Upper lobe of left lung (tissue), 6 donors: Measurements from ENCODE around the gene FNDC3B. TPM values are rescaled to one million over a fixed set of nuclear protein-coding genes. Genes with fewer than 3 reads are reported as not detected.
A peak's percentile ranks its signal among the peaks of the same experiment; 100 is the strongest.

ENCODE experiments used
- ATAC-seq, 2 donors: fragments of 200-7000 bp; cut with Tn5 transposase; one replicate each; pipeline ENCODE4 v1.9.1; 2022; ENCODE audit warnings: mild to moderate bottlenecking in 2 of 2, moderate library complexity in 2 of 2; ENCODE audit not compliant: low FRiP score in 2 of 2
- DNase-seq, 2 donors: peaks; one replicate each; pipeline ENCODE4 v3.0.0-alpha.2; 2019 to 2020
- H3K27ac ChIP-seq, 4 donors: fragments of 200-600 bp; sonication (generic); one replicate each; pipeline ENCODE4 v1.5.1; 2016 to 2019
- H3K27me3 ChIP-seq, 4 donors: fragments of 200-600 bp; sonication (generic); one replicate each; pipeline ENCODE4 v1.5.1; 2017 to 2019
- H3K36me3 ChIP-seq, 4 donors: fragments of 200-600 bp; sonication (generic); one replicate each; pipeline ENCODE4 v1.5.1; 2016 to 2019
- H3K4me1 ChIP-seq, 4 donors: fragments of 200-600 bp; sonication (generic); one replicate each; pipeline ENCODE4 v1.5.1; 2018 to 2019
- H3K4me3 ChIP-seq, 4 donors: fragments of 200-600 bp; sonication (generic); one replicate each; pipeline ENCODE4 v1.5.1; 2017 to 2019; ENCODE audit warnings: mild to moderate bottlenecking in 2 of 4, moderate library complexity in 1 of 4
- H3K9me3 ChIP-seq, 4 donors: fragments of 200-600 bp; sonication (generic); one replicate each; pipeline ENCODE4 v1.5.1; 2018 to 2019
- EP300 ChIP-seq, 4 donors: sonication (generic); formaldehyde crosslinking; IDR thresholded peaks; one replicate each; pipeline ENCODE4 v1.5.1; 2017; ENCODE audit warnings: antibody characterized with exemption in 4 of 4, control low read depth in 2 of 4
- POLR2A ChIP-seq, 4 donors: fragments of 450-650 bp; IDR thresholded peaks; one replicate each; pipeline ENCODE4 v1.5.1; 2016 to 2017; ENCODE audit warnings: antibody characterized with exemption in 4 of 4, mild to moderate bottlenecking in 2 of 4
- POLR2AphosphoS5 ChIP-seq, 2 donors: sonication (generic); formaldehyde crosslinking; IDR thresholded peaks; one replicate each; pipeline ENCODE4 v1.5.1; 2017; ENCODE audit warnings: antibody characterized with exemption in 2 of 2
- WGBS, 2 donors: methylation state at CpG; one replicate each; pipeline ENCODE4 v1.1.5; 2017 to 2018; 5-methylcytosine and 5-hydroxymethylcytosine counted together
- total RNA-seq, 6 donors: library from RNA; depleted of rRNA in 4 of 6; stranded (reverse); fragments of >200 nt in 4 of 6; gene quantifications; one replicate each; pipeline versions ENCODE4 v1.1.0 to v1.2.1, GENCODE V29; 2016 to 2021
- TF ChIP-seq, protein P1 (sequence below), 6 experiments: fragments of 450-650 bp in 4 of 6; fragments of 200-600 bp in 2 of 6; sonication (generic) in 2 of 6; IDR thresholded peaks; one replicate each; pipeline ENCODE4 v1.5.1; 2016 to 2019; ENCODE audit warnings: antibody characterized with exemption in 6 of 6
- donor health status: DM: no; HTN: no; CAD: no; lungs with moderate emphysema.
- donor health status: DM: no; HTN: yes; CAD: no; lungs with severe emphysema.

Gene FNDC3B
- total RNA-seq, 6 donors from 2014 or later, result 73.3 to 167 (median 119) TPM

DNA sequence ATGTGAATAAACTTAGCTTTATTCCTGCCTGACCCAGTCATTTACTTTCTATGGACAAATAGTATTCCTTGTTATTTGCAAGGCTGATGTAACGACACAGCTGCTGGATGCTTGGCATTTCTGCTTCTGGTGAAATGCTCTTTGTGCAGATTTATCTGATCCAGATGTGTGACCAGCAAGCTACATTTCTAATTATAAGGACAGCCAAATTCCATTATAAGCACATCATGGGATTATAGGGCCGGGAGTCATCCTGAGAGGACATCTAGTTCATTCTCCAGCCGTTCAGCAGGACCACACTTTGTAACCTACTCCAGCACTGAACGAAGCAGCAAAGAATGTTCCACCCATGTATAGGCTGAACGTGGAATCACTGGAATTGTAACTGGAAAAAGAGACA is 42.9 kb downstream of the FNDC3B start:
- no peak for DNase-seq
- Histone ChIP-seq H3K27me3 (no peaks in the 10 kb centered on the region), H3K27ac (peak overlapping the region in 3 of 4 donors; percentile 33 to 52 (median 40)), H3K36me3 (no peaks in the 10 kb centered on the region), H3K9me3 (no peaks in the 10 kb centered on the region), H3K4me3 (no peak overlapping the region), H3K4me1 (peaks cover 3 to 11% (median 5%) of the 10 kb centered on the region in 4 donors)
- peak in 1 of 2 donors; percentile 93 for ATAC-seq
- TF ChIP-seq POLR2AphosphoS5 (IDR thresholded peaks at IDR 0.05) (peak in 1 of 2 donors; percentile 15), EP300 (IDR thresholded peaks at IDR 0.05) (peak in 1 of 4 donors; percentile 31), POLR2A (IDR thresholded peaks at IDR 0.05) (no peak)
- 70 to 81% methylated on average over 5 of the region's 5 CpGs for WGBS, 2 donors

GRCh38 chr3:172082820-172083513 is 43.6 kb downstream of the FNDC3B start:
- Histone ChIP-seq H3K27me3 (no peaks in the 10 kb centered on the region), H3K27ac (peak overlapping the region in 3 of 4 donors; percentile 33 to 52 (median 40)), H3K4me3 (no peak overlapping the region), H3K4me1 (peaks cover 7 to 18% (median 12%) of the 10 kb centered on the region in 4 donors), H3K9me3 (no peaks in the 10 kb centered on the region), H3K36me3 (no peaks in the 10 kb centered on the region)
- WGBS, 2 donors, result 96 to 97% methylated on average over 5 of the region's 5 CpGs
- no peak for DNase-seq
- peak in 1 of 2 donors; percentile 22 for ATAC-seq
- TF ChIP-seq EP300 (IDR thresholded peaks at IDR 0.05) (no peak), POLR2A (IDR thresholded peaks at IDR 0.05) (no peak), POLR2AphosphoS5 (IDR thresholded peaks at IDR 0.05) (no peak)
- TF ChIP-seq, protein P1, sequence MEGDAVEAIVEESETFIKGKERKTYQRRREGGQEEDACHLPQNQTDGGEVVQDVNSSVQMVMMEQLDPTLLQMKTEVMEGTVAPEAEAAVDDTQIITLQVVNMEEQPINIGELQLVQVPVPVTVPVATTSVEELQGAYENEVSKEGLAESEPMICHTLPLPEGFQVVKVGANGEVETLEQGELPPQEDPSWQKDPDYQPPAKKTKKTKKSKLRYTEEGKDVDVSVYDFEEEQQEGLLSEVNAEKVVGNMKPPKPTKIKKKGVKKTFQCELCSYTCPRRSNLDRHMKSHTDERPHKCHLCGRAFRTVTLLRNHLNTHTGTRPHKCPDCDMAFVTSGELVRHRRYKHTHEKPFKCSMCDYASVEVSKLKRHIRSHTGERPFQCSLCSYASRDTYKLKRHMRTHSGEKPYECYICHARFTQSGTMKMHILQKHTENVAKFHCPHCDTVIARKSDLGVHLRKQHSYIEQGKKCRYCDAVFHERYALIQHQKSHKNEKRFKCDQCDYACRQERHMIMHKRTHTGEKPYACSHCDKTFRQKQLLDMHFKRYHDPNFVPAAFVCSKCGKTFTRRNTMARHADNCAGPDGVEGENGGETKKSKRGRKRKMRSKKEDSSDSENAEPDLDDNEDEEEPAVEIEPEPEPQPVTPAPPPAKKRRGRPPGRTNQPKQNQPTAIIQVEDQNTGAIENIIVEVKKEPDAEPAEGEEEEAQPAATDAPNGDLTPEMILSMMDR (IDR thresholded peaks at IDR 0.05), result no peak

DNA sequence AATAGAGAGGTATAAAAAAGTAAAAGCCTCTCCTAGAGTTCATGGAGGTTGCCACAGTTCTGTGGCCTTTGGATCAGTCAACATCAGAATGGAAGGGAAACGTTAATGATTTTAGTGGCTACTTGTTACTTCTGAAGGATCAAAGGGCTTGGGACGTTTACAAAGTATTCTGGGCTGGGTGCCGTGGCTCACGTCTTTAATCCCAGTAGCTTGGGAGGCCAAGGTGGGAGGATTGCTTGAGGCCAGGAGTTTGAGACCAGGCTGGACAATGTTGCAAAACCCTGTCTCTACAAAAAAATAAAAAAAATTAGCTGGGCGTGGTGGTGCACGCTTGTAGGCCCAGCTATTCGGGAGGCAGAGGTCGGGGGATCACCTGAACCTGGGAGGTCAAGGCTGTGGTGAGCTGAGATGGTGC is 44.6 kb downstream of the FNDC3B start:
- Histone ChIP-seq H3K27me3 (no peaks in the 10 kb centered on the region), H3K9me3 (no peaks in the 10 kb centered on the region), H3K4me1 (peaks cover 12 to 21% (median 16%) of the 10 kb centered on the region in 4 donors), H3K4me3 (no peak overlapping the region), H3K36me3 (no peaks in the 10 kb centered on the region), H3K27ac (no peak overlapping the region)
- ATAC-seq (no peak), DNase-seq (no peak)
- 90 to 94% methylated on average over 8 of the region's 8 CpGs for WGBS, 2 donors
- TF ChIP-seq POLR2AphosphoS5 (IDR thresholded peaks at IDR 0.05), result no peak
- TF ChIP-seq, protein P1 (IDR thresholded peaks at IDR 0.05), result no peak
- TF ChIP-seq POLR2A (IDR thresholded peaks at IDR 0.05), result no peak
- no peak for TF ChIP-seq EP300 (IDR thresholded peaks at IDR 0.05)

- no peaks in the 10 kb centered on the region for H3K27me3 ChIP-seq
Observed at GRCh38 chr3:172084871-172085556, 45.6 kb downstream of the FNDC3B start.

DNA sequence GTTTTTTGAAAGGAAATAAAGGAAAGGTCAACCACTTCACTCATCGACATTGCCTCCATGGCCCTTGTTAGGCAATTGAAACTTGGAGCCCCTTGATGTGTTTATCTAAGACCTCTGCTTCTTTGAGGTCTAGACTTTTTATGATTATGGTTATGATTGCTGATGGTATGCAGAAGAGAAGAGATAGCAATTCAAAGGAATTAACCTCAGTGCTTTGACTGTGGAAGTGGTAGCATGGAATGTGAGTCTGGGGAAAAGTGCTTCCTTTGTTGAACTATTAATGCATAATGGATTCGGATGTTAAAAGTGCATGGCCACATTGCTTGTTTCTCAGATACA is 46.1 kb downstream of the FNDC3B start:
- H3K36me3 ChIP-seq, result no peaks in the 10 kb centered on the region
- peaks cover 14 to 21% (median 17%) of the 10 kb centered on the region in 4 donors for H3K4me1 ChIP-seq
- DNase-seq (no peak), ATAC-seq (no peak)
- H3K27me3 ChIP-seq, result no peaks in the 10 kb centered on the region
- H3K4me3 ChIP-seq, result no peak overlapping the region
- WGBS, 2 donors, result 80 to 89% methylated on average over 2 of the region's 2 CpGs
- H3K27ac ChIP-seq, result no peak overlapping the region
- no peak for TF ChIP-seq EP300 (IDR thresholded peaks at IDR 0.05)
- TF ChIP-seq POLR2A (IDR thresholded peaks at IDR 0.05), result no peak
- TF ChIP-seq, protein P1 (IDR thresholded peaks at IDR 0.05), result no peak
- TF ChIP-seq POLR2AphosphoS5 (IDR thresholded peaks at IDR 0.05), result no peak
- no peaks in the 10 kb centered on the region for H3K9me3 ChIP-seq

More at GRCh38 chr3:172084871-172085556, 45.6 kb downstream of the FNDC3B start:
- no peaks in the 10 kb centered on the region for H3K9me3 ChIP-seq
- WGBS, 2 donors, result 84 to 86% methylated on average over 5 of the region's 5 CpGs
- H3K4me3 ChIP-seq, result no peak overlapping the region
- DNase-seq (no peak), ATAC-seq (no peak)
- TF ChIP-seq POLR2AphosphoS5 (IDR thresholded peaks at IDR 0.05), result no peak
- TF ChIP-seq POLR2A (IDR thresholded peaks at IDR 0.05), result no peak
- TF ChIP-seq, protein P1 (IDR thresholded peaks at IDR 0.05), result no peak
- H3K27ac ChIP-seq, result no peak overlapping the region
- H3K36me3 ChIP-seq, result no peaks in the 10 kb centered on the region
- peaks cover 12 to 21% (median 16%) of the 10 kb centered on the region in 4 donors for H3K4me1 ChIP-seq
